NCI-H1436 (cell line): ENCODE results near the gene VPS13C.
"Not testable (repeated sequence)": the region's sequence is repeated elsewhere in the genome, so short reads cannot be mapped to it uniquely, and the experiment has no call there.

Source experiments
- DNase-seq: peaks from one replicate; lab custom pipeline; 2025; lab: John Stamatoyannopoulos, UW

Gene VPS13C

GRCh38 chr15:62035256-62035924 is 24.9 kb downstream of the VPS13C start:
- no peak for DNase-seq

GRCh38 chr15:62027916-62028315 is 32.3 kb downstream of the VPS13C start:
- no peak for DNase-seq

- DNase-seq: no peak
Measured at GRCh38 chr15:62027263-62027565, 33.0 kb downstream of the VPS13C start.

DNA sequence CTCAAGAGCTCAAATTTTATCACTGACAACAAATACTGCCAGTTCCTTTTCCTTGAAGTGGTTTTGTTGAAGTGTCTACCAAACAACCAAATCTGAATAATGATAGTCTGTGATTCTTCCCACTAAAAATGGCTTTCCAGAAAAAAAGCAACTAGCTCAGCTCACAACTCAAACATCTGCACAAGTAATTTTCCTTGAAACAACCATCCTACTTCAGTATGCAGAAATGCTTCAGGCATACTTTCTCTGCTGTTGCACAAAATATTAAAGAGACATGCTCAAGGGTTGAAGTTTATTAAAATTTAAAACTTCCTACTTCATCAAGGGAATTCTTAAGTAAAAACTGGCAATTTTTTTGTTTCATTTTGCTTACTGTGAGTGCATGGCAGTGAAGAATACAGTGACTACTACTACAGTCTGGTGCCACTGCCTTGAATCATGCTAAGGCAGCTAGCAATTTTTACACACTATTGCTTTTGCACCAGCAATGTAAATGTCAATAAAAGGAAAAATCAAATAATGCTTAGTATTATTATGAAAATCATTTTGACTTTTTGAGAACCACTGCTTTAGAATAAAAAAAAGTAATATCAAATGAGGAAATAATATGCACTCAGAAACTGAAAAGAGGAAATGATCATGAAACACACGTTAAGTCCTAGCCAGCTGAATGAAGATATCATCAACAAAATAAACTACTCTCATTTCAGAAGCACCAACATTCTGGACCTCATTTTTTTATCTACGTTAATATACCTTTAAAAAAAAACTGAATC is 33.6 kb downstream of the VPS13C start:
- no peak for DNase-seq

DNA sequence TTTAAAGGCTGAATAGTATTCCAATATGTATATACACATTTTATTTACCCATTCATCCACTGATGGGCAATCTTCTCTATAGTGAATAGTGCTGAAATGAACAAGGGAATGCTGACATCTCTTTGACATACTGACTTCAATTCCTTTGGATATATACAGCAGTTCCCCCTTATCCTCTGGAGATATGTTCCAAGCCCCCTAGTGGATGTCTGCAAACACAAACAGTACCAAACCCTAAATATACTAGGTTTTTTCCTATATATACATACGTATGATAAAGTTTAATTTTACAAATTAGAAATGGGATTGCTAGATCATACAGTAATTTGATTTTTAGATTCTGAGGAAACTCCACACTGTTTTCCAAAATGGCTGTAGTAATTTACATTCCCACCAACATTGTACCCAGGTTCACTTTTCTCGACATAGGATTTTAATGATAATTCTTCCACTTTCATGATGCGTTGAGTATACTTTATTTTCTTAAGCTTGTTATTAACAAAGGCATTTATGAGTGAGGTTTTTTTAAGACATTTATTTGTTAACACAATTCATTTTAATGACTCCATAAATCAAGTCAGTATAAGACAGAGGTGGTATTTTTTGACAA is 38.2 kb downstream of the VPS13C start:
- DNase-seq: no peak

GRCh38 chr15:62020576-62021160 is 39.6 kb downstream of the VPS13C start:
- no peak for DNase-seq

GRCh38 chr15:62005354-62005753 is 54.9 kb downstream of the VPS13C start:
- DNase-seq: not testable (repeated sequence)

DNA sequence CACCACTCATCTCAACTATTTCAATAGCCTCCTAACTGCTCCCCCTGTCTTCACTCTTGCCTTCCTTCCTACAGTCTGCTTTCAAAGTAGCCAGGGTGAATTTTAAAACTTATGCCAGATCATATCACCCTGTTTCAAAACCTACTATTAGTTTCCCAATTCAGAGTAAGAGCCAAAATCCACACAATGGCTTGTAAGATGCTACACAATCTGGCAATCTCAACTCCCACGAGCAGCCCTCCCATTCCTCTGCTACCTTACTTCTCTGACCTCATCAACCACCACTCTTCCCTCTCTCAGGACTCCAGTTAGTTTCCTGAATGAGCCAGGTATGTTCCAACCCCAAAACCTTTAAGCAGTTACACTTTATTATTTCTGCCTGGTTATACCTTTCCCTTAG is 62.5 kb downstream of the VPS13C start:
- DNase-seq: no peak

- no peak for DNase-seq
Measured at GRCh38 chr15:61996056-61996635, 64.1 kb downstream of the VPS13C start.

GRCh38 chr15:61994216-61994615 is 66.0 kb downstream of the VPS13C start:
- no peak for DNase-seq

DNA sequence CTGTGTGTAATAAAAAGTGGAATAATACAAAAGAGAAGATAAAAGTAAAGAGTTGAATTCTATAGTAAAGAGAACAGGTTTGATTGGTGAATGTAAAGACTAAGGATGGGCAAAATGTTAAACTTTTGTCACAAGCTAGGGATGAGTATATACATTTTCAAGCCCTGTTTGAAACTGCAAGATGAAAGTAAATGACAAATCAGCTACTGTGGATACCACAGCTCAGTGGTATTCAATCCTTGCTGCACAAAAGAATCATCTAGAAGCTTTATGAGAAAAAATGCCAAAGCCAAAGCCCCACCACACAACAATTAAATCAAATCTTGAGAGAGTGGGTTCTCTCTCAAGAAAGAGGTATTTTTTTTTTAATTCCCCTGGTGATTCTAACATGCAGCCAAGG is 67.7 kb downstream of the VPS13C start:
- no peak for DNase-seq

GRCh38 chr15:61989667-61990066 is 70.6 kb downstream of the VPS13C start:
- DNase-seq: no peak

DNA sequence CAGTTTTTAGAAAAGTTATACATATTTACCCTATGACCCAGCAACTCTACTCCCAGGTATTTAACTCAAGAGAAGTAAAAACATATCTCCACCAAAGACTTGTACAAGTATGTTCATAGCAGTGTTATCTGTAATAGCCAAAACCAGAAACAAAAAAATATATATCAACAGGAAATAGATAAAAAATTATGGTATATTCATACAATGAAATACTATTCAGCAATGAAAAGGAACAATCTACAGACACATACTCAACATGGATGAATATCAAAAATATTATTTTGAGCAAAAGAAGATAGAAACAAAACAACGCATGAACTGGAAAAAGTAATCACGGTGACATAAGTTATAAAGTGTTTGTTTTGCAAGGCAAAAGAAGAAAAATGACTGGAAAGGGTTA is 72.4 kb downstream of the VPS13C start:
- no peak for DNase-seq

GRCh38 chr15:61983081-61983480 is 77.2 kb downstream of the VPS13C start:
- DNase-seq: no peak

DNA sequence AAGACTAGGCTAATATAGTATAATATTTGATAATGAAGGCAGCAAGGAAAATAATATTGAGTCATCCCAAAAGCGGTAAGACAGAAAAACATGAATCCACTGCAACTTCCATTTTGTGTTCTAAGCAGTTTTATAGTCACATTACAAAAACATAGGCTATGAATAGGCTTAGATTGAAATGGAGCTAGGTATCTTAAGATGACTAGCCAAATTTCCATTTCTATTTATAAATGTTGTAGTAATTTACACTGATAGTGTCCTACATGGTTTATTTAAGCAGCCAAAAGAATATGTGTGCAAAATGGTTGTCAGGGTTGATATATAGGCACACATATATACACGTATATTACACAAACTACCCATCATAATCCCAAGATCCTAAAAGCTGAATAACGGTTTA is 82.0 kb downstream of the VPS13C start:
- DNase-seq: no peak

DNA sequence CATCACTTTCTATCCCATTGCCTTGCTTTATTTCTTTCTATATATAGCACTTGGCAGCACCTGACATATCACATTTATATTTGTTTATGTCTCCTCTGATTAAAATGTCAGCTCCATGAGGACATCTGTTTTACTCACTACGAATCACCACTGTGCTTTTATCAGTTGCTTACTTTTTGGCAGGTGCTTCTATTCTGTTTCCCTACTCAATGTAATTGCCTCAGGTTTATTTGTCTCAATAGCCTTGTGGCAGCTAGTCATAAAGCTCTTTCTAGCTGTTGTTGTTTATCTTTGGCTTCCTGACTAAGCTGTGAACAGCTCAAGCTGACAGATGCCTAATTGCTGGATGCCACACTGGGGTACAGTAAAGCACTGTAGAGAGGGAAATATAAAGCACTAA is 85.5 kb downstream of the VPS13C start:
- DNase-seq: peak; percentile 81

- no peak for DNase-seq
Measured at GRCh38 chr15:61974118-61974517, 86.1 kb downstream of the VPS13C start.

DNA sequence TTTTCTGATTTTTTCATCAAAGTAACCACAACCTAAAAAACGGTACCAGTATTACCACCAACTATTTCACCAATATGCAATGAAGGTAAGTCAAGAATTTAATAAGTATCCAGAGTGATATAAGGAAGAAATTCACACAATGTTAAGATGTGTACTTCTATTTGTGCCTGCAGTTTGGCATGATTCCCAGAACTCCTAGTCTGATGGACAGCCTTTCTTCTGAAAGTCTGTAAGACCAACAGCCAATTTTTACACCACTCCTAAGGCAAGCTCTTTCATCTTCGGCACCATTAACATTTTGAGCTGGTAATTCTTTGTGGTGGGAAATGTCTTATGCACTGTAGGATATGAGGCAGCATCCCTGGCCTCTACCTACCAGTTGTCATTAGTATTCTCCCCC is 108.3 kb downstream of the VPS13C start:
- no peak for DNase-seq

GRCh38 chr15:61946778-61947177 is 113.5 kb downstream of the VPS13C start:
- DNase-seq: no peak

- no peak for DNase-seq
Measured at GRCh38 chr15:61943992-61944391, 116.3 kb downstream of the VPS13C start.

DNA sequence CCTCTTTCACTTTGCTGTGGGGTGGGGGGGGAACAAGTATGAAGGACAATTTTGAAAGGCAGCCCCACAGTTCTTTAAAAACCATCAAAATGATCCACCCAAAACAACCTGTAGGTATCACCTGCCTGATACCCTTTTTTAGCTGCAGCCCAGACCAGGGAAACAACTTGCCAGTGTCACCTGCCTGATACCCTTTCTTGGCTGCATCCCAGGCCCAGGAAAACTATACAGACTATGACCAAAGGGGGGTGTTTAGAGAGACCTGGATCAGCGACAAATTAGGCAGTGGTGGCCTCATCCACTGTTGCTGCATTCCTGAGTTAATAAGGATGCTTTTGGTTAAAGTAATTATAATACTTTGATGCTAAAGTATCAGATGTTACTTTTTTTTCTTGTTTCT is 122.0 kb downstream of the VPS13C start:
- no peak for DNase-seq

DNA sequence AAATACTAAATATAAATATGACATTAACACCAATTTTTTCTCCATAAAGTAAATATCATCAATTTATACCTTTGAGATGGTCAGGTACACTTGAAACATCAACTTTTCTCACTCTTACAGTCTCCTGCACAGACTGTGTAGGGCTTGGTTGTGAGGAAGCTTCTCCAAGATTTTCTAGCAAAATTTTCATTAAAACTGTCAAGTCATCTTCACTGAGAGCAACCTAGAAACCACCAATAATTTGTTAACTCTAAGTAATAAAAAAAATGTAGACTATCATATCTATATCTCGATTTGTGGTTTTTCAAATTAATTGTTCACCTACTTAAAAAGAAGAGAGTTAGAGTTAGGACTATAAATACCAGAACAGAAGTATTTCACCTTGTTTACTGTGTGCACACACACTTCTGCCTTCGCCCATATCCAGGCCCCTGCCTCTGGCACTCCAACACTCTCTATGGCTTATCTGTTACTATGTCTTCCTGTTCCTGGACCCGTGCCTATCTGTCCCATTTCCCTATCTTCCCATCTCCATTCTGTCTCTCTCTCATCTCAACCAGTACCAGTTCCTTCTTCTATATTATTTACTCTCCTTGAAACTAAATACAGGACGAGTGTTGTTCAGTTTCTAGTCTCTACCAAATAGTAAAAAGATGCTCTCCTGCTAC is 123.6 kb downstream of the VPS13C start:
- DNase-seq: no peak
